Adrenal gland (tissue), 5 donors: ENCODE data around the gene LPP.

ENCODE experiments used
- POLR2A ChIP-seq, 2 donors: fragments of 450-650 bp; IDR thresholded peaks; one replicate each; pipeline ENCODE4 v1.6.1; 2017; ENCODE audit warnings: antibody characterized with exemption in 2 of 2, mild to moderate bottlenecking in 2 of 2, moderate library complexity in 1 of 2
- TF ChIP-seq, protein P1 (sequence below), 6 experiments: fragments of 450-650 bp in 4 of 6; fragments of 200-600 bp in 2 of 6; sonication (generic) in 1 of 6; IDR thresholded peaks; 1 replicate in 5 of 6; 2 replicates in 1 of 6; pipeline versions ENCODE4 v1.5.1 to v1.8.0; 2016 to 2021; ENCODE audit warnings: antibody characterized with exemption in 6 of 6, mild to moderate bottlenecking in 2 of 6, moderate library complexity in 1 of 6
- donor health status: DM: no; HTN: no; CAD: no.

DNA sequence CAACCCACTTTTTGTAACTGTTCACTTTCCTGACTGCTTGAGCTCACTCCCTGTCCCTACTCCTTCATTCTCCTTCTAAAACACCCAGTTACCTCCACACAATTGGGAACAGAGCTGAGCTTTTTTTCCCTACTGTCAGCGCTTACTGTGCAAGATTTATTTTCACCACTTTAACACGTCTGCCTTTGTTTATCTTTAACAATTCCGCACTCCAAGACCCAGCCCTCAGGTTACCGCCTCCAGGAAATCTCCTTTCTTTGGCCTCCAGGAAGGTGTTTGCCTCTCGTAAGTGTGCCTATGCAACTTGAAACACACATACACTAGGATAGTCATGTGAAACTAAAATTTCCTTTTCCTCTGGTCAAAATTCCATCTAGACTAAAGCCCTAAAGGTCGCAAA lies 745.9 kb downstream of the LPP start:
- TF ChIP-seq, protein P1, sequence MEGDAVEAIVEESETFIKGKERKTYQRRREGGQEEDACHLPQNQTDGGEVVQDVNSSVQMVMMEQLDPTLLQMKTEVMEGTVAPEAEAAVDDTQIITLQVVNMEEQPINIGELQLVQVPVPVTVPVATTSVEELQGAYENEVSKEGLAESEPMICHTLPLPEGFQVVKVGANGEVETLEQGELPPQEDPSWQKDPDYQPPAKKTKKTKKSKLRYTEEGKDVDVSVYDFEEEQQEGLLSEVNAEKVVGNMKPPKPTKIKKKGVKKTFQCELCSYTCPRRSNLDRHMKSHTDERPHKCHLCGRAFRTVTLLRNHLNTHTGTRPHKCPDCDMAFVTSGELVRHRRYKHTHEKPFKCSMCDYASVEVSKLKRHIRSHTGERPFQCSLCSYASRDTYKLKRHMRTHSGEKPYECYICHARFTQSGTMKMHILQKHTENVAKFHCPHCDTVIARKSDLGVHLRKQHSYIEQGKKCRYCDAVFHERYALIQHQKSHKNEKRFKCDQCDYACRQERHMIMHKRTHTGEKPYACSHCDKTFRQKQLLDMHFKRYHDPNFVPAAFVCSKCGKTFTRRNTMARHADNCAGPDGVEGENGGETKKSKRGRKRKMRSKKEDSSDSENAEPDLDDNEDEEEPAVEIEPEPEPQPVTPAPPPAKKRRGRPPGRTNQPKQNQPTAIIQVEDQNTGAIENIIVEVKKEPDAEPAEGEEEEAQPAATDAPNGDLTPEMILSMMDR (IDR thresholded peaks at IDR 0.05) = no peak
- TF ChIP-seq POLR2A (IDR thresholded peaks at IDR 0.05) = no peak
